GM21825 (cell line): ENCODE results near the gene NKTR.

Experiments used
- ATAC-seq: cut with Tn5 transposase; IDR thresholded peaks from one replicate; pipeline ENCODE4 v1.9.1; 2021; ENCODE audit warnings: mild to moderate bottlenecking, moderate library complexity; ENCODE audit not compliant: unreplicated experiment

Gene NKTR

GRCh38 chr3:42660131-42660715 lies 59.7 kb downstream of the NKTR start:
- ATAC-seq = no peak

- ATAC-seq = no peak
These were observed 60.4 kb downstream of the NKTR start for GRCh38 chr3:42660898-42661297.

- no peak for ATAC-seq
These were observed 61.1 kb downstream of the NKTR start for GRCh38 chr3:42661593-42662022.

GRCh38 chr3:42662037-42662812 lies 61.7 kb downstream of the NKTR start:
- no peak for ATAC-seq

GRCh38 chr3:42662813-42663535 lies 62.5 kb downstream of the NKTR start:
- no peak for ATAC-seq

GRCh38 chr3:42663581-42664437 lies 63.3 kb downstream of the NKTR start:
- no peak for ATAC-seq

GRCh38 chr3:42664438-42664803 lies 63.9 kb downstream of the NKTR start:
- ATAC-seq = no peak

GRCh38 chr3:42665050-42665878 lies 64.8 kb downstream of the NKTR start:
- ATAC-seq = no peak

GRCh38 chr3:42666022-42666421 lies 65.5 kb downstream of the NKTR start:
- ATAC-seq = no peak

- no peak for ATAC-seq
These were observed 66.1 kb downstream of the NKTR start for GRCh38 chr3:42666577-42666998.

GRCh38 chr3:42667096-42667522 lies 66.6 kb downstream of the NKTR start:
- no peak for ATAC-seq

- ATAC-seq = no peak
These were observed 67.3 kb downstream of the NKTR start for GRCh38 chr3:42667523-42668412.

GRCh38 chr3:42668413-42668760 lies 67.9 kb downstream of the NKTR start:
- ATAC-seq = no peak

GRCh38 chr3:42668793-42669217 lies 68.3 kb downstream of the NKTR start:
- ATAC-seq = no peak

- ATAC-seq = no peak
These were observed 69.6 kb downstream of the NKTR start for GRCh38 chr3:42670051-42670576.

- no peak for ATAC-seq
These were observed 70.2 kb downstream of the NKTR start for GRCh38 chr3:42670670-42671069.

- no peak for ATAC-seq
These were observed 72.0 kb downstream of the NKTR start for GRCh38 chr3:42672515-42672914.

GRCh38 chr3:42673082-42673481 lies 72.6 kb downstream of the NKTR start:
- ATAC-seq = no peak

- no peak for ATAC-seq
These were observed 73.7 kb downstream of the NKTR start for GRCh38 chr3:42674146-42674545.
